ENCODE results near the gene TEX13B.
A peak's percentile ranks its signal among the peaks of the same experiment; 100 is the strongest.

The TEX13B gene

DNA sequence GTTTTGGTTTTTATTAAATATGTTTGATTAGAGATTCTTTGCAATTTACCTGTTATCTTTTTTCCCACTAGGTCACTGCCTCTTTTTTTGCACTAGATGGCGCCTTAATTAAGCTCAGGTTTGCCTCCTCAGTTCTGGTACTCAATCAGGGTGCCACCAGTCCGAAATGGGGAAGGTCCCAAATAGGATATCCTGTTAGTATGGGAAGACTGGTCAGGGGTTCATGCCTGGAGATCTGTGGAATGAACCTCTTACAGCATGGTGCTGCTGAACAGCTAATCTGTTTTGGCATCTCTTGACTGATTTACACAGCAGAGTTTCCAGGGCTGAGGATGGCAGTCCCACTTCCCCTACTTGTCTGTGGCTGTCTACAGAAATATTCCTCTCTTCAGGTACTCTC, 38.5 kb upstream of the TEX13B start:
- no peak overlapping the region for H3K27ac ChIP-seq (ENCODE audit: low read depth, low read length)
- H3K4me2 ChIP-seq (ENCODE audit: low read depth, low read length, poor library complexity, severe bottlenecking): no peak overlapping the region
- H3F3A ChIP-seq (ENCODE audit: insufficient read depth): no peaks in the 10 kb centered on the region
- H2AFZ ChIP-seq (ENCODE audit: low read depth, low read length, severe bottlenecking): no peak overlapping the region
- no peaks in the 10 kb centered on the region for H3K27me3 ChIP-seq (ENCODE audit: low read length)
- no peaks in the 10 kb centered on the region for H3K9me3 ChIP-seq (ENCODE audit: insufficient read depth, low read length)
- H3K9ac ChIP-seq (ENCODE audit: low read length): no peak overlapping the region
- TF ChIP-seq, protein P1, sequence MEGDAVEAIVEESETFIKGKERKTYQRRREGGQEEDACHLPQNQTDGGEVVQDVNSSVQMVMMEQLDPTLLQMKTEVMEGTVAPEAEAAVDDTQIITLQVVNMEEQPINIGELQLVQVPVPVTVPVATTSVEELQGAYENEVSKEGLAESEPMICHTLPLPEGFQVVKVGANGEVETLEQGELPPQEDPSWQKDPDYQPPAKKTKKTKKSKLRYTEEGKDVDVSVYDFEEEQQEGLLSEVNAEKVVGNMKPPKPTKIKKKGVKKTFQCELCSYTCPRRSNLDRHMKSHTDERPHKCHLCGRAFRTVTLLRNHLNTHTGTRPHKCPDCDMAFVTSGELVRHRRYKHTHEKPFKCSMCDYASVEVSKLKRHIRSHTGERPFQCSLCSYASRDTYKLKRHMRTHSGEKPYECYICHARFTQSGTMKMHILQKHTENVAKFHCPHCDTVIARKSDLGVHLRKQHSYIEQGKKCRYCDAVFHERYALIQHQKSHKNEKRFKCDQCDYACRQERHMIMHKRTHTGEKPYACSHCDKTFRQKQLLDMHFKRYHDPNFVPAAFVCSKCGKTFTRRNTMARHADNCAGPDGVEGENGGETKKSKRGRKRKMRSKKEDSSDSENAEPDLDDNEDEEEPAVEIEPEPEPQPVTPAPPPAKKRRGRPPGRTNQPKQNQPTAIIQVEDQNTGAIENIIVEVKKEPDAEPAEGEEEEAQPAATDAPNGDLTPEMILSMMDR (IDR thresholded peaks at IDR 0.05; ENCODE audit: insufficient read depth, low read length, poor library complexity, severe bottlenecking): peak; percentile 48
- TF ChIP-seq EZH2phosphoT487 (conservative IDR thresholded peaks at IDR 0.05; ENCODE audit: low read length): no peak
- no peak overlapping the region for H3K4me3 ChIP-seq (ENCODE audit: insufficient read depth, low read length, poor library complexity, severe bottlenecking)
- H3K9me2 ChIP-seq (replicated peaks; ENCODE audit: insufficient read depth, low read length): no peaks in the 10 kb centered on the region
- no peaks in the 10 kb centered on the region for H3K79me2 ChIP-seq (ENCODE audit: insufficient read depth, low read length)
- H4K20me1 ChIP-seq (ENCODE audit: low read depth, low read length): no peaks in the 10 kb centered on the region
- H3K36me3 ChIP-seq (ENCODE audit: low read length): no peaks in the 10 kb centered on the region

DNA sequence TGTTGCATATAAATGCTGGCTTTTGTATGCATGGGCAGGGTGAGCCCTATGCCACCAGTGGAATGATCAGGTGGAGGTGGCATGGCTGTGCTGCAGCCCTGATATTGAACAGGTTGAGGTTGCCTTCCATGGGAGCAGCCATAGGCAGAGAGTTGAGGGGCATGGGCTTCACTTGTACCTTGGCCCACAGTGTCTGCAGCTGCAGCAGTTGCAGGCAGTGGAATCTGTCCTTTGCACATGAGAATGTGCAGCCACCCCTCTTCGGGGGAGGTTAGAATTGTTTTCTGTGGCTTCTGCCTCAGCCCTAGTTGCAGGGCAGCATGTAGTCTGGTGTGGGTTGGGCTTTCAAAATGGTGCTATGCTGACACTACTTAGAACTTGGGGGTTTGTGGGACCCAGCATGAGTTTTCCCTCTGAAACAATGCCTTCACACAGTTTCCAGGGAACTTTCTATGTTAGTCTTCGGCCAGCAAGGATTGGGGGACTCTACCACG, 37.3 kb upstream of the TEX13B start:
- Histone ChIP-seq H3K9ac (ENCODE audit: low read length) (no peak overlapping the region), H3K9me2 (replicated peaks; ENCODE audit: insufficient read depth, low read length) (no peaks in the 10 kb centered on the region), H3K4me3 (ENCODE audit: insufficient read depth, low read length, poor library complexity, severe bottlenecking) (no peak overlapping the region), H3K27me3 (ENCODE audit: low read length) (no peaks in the 10 kb centered on the region), H3K27ac (ENCODE audit: low read depth, low read length) (no peak overlapping the region), H2AFZ (ENCODE audit: low read depth, low read length, severe bottlenecking) (no peak overlapping the region), H3F3A (ENCODE audit: insufficient read depth) (no peaks in the 10 kb centered on the region), H3K79me2 (ENCODE audit: insufficient read depth, low read length) (no peaks in the 10 kb centered on the region), H3K36me3 (ENCODE audit: low read length) (no peaks in the 10 kb centered on the region), H4K20me1 (ENCODE audit: low read depth, low read length) (no peaks in the 10 kb centered on the region), H3K9me3 (ENCODE audit: insufficient read depth, low read length) (no peaks in the 10 kb centered on the region), H3K4me2 (ENCODE audit: low read depth, low read length, poor library complexity, severe bottlenecking) (no peak overlapping the region)
- TF ChIP-seq, protein P1 (IDR thresholded peaks at IDR 0.05; ENCODE audit: insufficient read depth, low read length, poor library complexity, severe bottlenecking): no peak
- no peak for TF ChIP-seq EZH2phosphoT487 (conservative IDR thresholded peaks at IDR 0.05; ENCODE audit: low read length)

DNA sequence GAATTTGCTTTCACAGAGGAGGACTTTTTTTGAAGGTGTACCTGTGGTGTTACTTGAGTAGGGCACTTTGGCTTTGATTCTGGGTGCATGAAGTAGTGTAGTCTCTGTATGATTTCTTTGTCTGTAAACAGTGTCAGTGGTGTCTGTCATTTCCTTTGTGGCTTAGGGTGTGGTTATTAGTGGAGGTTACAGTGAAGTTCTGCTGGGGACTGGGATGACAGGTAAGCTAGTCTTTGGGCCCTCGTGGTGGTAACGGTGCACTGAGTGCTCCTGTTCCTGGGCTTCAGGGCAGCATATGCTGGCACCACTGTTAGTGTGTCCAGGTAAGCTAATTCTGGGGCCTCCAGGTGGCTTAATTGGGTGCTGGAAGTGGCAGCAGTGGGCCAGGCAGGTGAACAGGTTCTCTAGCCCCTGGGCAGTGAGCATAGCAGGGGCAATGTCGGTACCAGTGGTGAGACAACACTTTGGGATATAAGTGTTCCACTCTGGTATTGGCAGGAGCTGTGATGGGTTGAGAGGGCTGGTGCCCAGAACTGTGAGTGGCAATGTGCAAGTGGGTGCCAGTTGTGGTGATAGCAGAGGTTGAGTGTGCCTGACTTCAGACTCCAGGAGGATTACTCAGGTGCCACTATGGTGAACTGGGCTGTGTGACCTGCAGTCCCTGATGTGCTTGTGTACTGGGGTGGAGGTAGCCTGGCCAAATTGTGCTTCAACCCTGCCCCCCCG, 36.6 kb upstream of the TEX13B start:
- Histone ChIP-seq H3K36me3 (ENCODE audit: low read length) (no peaks in the 10 kb centered on the region), H3K9me3 (ENCODE audit: insufficient read depth, low read length) (no peaks in the 10 kb centered on the region), H3K9ac (ENCODE audit: low read length) (no peak overlapping the region), H3K27ac (ENCODE audit: low read depth, low read length) (no peak overlapping the region), H3F3A (ENCODE audit: insufficient read depth) (no peaks in the 10 kb centered on the region), H3K4me2 (ENCODE audit: low read depth, low read length, poor library complexity, severe bottlenecking) (no peak overlapping the region), H4K20me1 (ENCODE audit: low read depth, low read length) (no peaks in the 10 kb centered on the region), H3K4me3 (ENCODE audit: insufficient read depth, low read length, poor library complexity, severe bottlenecking) (no peak overlapping the region), H3K9me2 (replicated peaks; ENCODE audit: insufficient read depth, low read length) (no peaks in the 10 kb centered on the region), H3K79me2 (ENCODE audit: insufficient read depth, low read length) (no peaks in the 10 kb centered on the region), H2AFZ (ENCODE audit: low read depth, low read length, severe bottlenecking) (no peak overlapping the region), H3K27me3 (ENCODE audit: low read length) (no peaks in the 10 kb centered on the region)
- TF ChIP-seq, protein P1 (IDR thresholded peaks at IDR 0.05; ENCODE audit: insufficient read depth, low read length, poor library complexity, severe bottlenecking): no peak
- TF ChIP-seq EZH2phosphoT487 (conservative IDR thresholded peaks at IDR 0.05; ENCODE audit: low read length): no peak
